Osteoblast (primary cell): ENCODE data around the gene SSR2. TPM values are rescaled to one million over a fixed set of nuclear protein-coding genes. Genes with fewer than 3 reads are reported as not detected.

Source experiments
- DNase-seq: peaks from one replicate; pipeline ENCODE4 v3.0.0; 2011; ENCODE audit warnings: low spot score, mixed read lengths; ENCODE audit not compliant: insufficient read length; ENCODE audit errors: missing footprints
- H2AFZ ChIP-seq: 2 replicates; pipeline ENCODE4 v1.6.0; 2011; ENCODE audit warnings: mild to moderate bottlenecking, low read length
- H3K27ac ChIP-seq: 2 replicates; pipeline ENCODE4 v1.5.1; 2011; ENCODE audit warnings: mild to moderate bottlenecking, low read depth, low read length, moderate library complexity
- H3K27me3 ChIP-seq: 2 replicates; pipeline ENCODE4 v1.6.0; 2012; ENCODE audit warnings: mild to moderate bottlenecking, control low read depth, inconsistent platforms, low read length, moderate library complexity; ENCODE audit not compliant: insufficient read depth
- H3K36me3 ChIP-seq: 2 replicates; pipeline ENCODE4 v1.5.1; 2011; ENCODE audit warnings: mild to moderate bottlenecking, low read length, control low read depth, moderate library complexity; ENCODE audit not compliant: insufficient read depth
- H3K4me1 ChIP-seq: 2 replicates; pipeline ENCODE4 v1.5.1; 2011; ENCODE audit warnings: mild to moderate bottlenecking, low read length, control low read depth, moderate library complexity; ENCODE audit not compliant: insufficient read depth
- H3K4me2 ChIP-seq: 2 replicates; pipeline ENCODE4 v1.6.0; 2011; ENCODE audit warnings: mild to moderate bottlenecking, low read length; ENCODE audit not compliant: insufficient read depth
- H3K4me3 ChIP-seq: fragments of 200-600 bp; sonication (generic); 3 replicates; pipeline ENCODE4 v1.5.1; 2012; ENCODE audit warnings: mild to moderate bottlenecking, low read length, inconsistent platforms; ENCODE audit not compliant: insufficient read depth
- H3K79me2 ChIP-seq: 2 replicates; pipeline ENCODE4 v1.6.0; 2012; ENCODE audit warnings: mild to moderate bottlenecking, low read length, control low read depth, inconsistent platforms; ENCODE audit not compliant: insufficient read depth
- H3K9me3 ChIP-seq: 2 replicates; pipeline ENCODE4 v1.5.1; 2011; ENCODE audit warnings: low read depth, low read length, control low read depth
- H4K20me1 ChIP-seq: 2 replicates; pipeline ENCODE4 v1.6.0; 2012; ENCODE audit warnings: mild to moderate bottlenecking, low read length, control low read depth; ENCODE audit not compliant: insufficient read depth
- CTCF ChIP-seq: IDR thresholded peaks from 2 replicates; pipeline ENCODE4 v1.5.1; 2011; ENCODE audit warnings: mild to moderate bottlenecking, low read depth, low read length, moderate library complexity; ENCODE audit errors: extremely low read depth
- total RNA-seq: library from RNA; depleted of rRNA; stranded (reverse); fragments of >200 nt; gene quantifications from 2 replicates; pipeline ENCODE4 v1.2.3, GENCODE V29; 2012

Gene SSR2
- total RNA-seq, 1 donor: 415 TPM

- H3K27ac ChIP-seq: peak overlapping the region; percentile 92
- peak overlapping the region; percentile 94 for H3K4me2 ChIP-seq
- no peaks in the 10 kb centered on the region for H3K36me3 ChIP-seq
- H4K20me1 ChIP-seq: peaks cover 32% of the 10 kb centered on the region
- peak overlapping the region; percentile 38 for H2AFZ ChIP-seq
- peaks cover 94% of the 10 kb centered on the region for H3K79me2 ChIP-seq
- H3K9me3 ChIP-seq: no peaks in the 10 kb centered on the region
- peak; percentile 92 for DNase-seq
- TF ChIP-seq CTCF: no peak
- H3K27me3 ChIP-seq: no peaks in the 10 kb centered on the region
- H3K4me1 ChIP-seq: peaks cover 69% of the 10 kb centered on the region
- H3K4me3 ChIP-seq: peak overlapping the region; percentile 91
These were observed 42.9 kb downstream of the SSR2 start for GRCh38 chr1:155977690-155978324.

DNA sequence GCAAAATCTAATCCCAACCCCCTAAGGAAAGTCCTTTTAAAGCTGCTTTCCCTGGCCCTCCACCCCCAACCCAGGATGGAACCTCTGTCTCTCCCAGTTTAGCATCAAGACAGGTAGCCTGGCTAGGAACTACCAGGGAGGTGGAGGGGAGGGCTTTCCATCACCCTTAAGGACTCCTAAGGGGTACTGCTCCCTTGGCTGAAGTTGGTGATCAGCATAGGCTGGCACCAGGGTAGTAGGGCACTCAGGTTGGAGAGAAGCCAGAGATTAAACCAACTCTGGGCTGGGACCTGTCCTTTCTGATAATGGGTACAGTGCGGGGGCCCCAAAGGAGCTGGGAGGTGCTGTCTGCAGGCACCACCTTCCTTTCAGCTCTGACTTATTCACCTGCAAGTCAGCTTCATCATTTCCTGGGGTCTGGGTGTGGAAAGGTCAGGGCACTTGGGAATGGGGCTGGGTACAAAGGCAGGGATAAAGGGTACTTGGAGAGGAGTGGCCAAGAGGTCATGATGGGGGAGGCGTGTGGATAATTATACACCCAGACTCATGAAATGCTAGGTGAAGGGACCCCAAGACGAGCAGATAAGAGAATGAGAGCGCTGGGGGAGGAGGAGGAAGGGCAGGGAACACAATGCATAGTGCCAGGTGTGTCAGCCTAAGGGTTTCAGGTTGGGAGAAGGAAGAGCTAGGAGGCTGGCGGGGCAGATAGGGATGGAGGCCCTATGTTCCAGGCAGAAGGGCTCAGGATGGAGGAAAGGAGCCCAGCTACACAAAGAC lies 43.6 kb downstream of the SSR2 start:
- Histone ChIP-seq H3K36me3 (no peaks in the 10 kb centered on the region), H3K4me3 (peak overlapping the region; percentile 91), H3K79me2 (peaks cover 98% of the 10 kb centered on the region), H4K20me1 (peaks cover 37% of the 10 kb centered on the region), H3K27me3 (no peaks in the 10 kb centered on the region), H3K9me3 (no peaks in the 10 kb centered on the region), H3K27ac (peak overlapping the region; percentile 92), H3K4me1 (peaks cover 62% of the 10 kb centered on the region), H2AFZ (no peak overlapping the region), H3K4me2 (peak overlapping the region; percentile 94)
- DNase-seq: no peak
- TF ChIP-seq CTCF: no peak

DNA sequence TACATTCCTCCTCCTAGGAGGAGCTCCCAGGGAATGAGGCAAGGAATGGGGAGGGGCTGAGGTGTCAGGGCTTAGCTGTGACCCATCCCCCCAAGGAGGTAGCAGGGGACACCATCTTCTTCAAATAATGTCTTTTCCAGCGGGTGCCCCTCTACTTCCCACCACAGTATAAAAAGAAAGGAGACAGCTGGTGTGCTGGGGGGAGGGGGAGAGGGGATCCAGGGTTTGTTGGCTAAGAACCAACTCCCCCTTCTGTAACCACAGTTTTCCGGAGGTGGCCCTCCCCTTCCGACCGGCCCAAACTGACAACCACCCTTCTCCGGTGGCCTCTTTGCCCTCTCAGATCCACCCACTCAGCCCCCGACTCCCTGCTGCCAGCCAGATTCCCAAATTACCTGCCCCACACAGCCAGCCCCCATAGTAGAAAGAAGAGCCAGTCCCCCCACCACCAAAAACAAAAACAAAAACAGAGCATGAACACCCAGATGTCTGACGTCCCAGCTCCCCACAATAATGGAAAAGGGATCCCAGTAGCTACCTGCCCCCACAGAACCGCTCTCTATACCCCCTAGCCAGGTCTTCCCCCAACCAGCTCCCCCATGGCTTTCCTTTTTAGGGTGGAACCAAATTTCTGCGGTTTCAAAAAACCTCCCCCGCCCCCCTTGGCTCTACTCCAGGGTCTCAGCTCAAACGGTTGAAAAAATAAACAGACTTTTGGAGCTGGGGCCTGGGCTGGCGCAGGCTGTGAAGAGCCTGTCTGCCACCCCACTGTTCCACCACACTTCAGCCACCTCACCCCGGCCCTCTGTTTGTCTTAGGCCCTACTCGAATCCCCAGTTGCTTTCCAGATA lies 44.5 kb downstream of the SSR2 start:
- Histone ChIP-seq H4K20me1 (peaks cover 43% of the 10 kb centered on the region), H3K4me2 (peak overlapping the region; percentile 94), H3K27ac (peak overlapping the region; percentile 92), H2AFZ (no peak overlapping the region), H3K4me1 (peaks cover 54% of the 10 kb centered on the region), H3K4me3 (peak overlapping the region; percentile 91), H3K79me2 (peaks cover 97% of the 10 kb centered on the region), H3K36me3 (no peaks in the 10 kb centered on the region), H3K27me3 (no peaks in the 10 kb centered on the region), H3K9me3 (no peaks in the 10 kb centered on the region)
- no peak for TF ChIP-seq CTCF
- DNase-seq: peak; percentile 86
